K562 (cell line): ENCODE measurements around the gene CSF1R. TPM values are rescaled to one million over a fixed set of nuclear protein-coding genes. Genes with fewer than 3 reads are reported as not detected.

Source experiments
- ATAC-seq: fragments of 200-7000 bp; cut with Tn5 transposase; 3 replicates; pipeline ENCODE4 v1.9.1; 2020; ENCODE audit warnings: moderate library complexity
- BruUV-seq: library from RNA; stranded (reverse); fragments of 400-500 nt; replicated peaks from 2 replicates; lab custom pipeline; 2021; lab: Mats Ljungman, UMichigan
- CTCF ChIA-PET: fragments of 300-600 bp; formaldehyde crosslinking; extraction: SDS; loops from one replicate; lab custom pipeline; 2021; ENCODE audit warnings: low intra/inter-chr PET ratio; lab: Yijun Ruan, JAX
- POLR2A ChIA-PET: fragments of 300-600, 350-650 bp; sonication (Branson Sonifier 250); formaldehyde crosslinking; extraction: SDS; loops from one replicate; lab custom pipeline; 2021; ENCODE audit warnings: antibody characterized with exemption, inconsistent platforms; lab: Yijun Ruan, JAX
- DNase-seq, 4 experiments: peaks; one replicate each; pipeline versions ENCODE4 v3.0.0 to v3.0.0-alpha.2; 2011 to 2018; ENCODE audit warnings: low spot score in 3 of 4, mixed read lengths in 3 of 4; ENCODE audit errors: extremely low read depth in 1 of 4
- FAIRE-seq: peaks from 2 replicates; lab custom pipeline; 2011; peaks lifted over from hg19 to GRCh38; lab: Jason Lieb, UNC
- H2AFZ ChIP-seq: 2 replicates; pipeline ENCODE4 v1.6.0; 2011; ENCODE audit warnings: low read depth, low read length, control low read depth, inconsistent platforms
- H3K27ac ChIP-seq: fragments of 200-600 bp; 3 replicates; pipeline ENCODE4 v1.8.0; 2011; ENCODE audit warnings: low read depth, mild to moderate bottlenecking, control low read depth, inconsistent platforms, low read length, moderate library complexity, mixed read lengths; ENCODE audit errors: extremely low read depth
- H3K27me3 ChIP-seq, 2 experiments: fragments of 300-600 bp in 1 of 2; 2 replicates in 1 of 2; 3 replicates in 1 of 2; pipeline versions ENCODE4 v1.6.0 to v1.8.0; 2011; ENCODE audit warnings: inconsistent platforms in 2 of 2, low read length in 2 of 2, mild to moderate bottlenecking in 1 of 2, mixed read lengths in 1 of 2, moderate library complexity in 1 of 2; ENCODE audit not compliant: control insufficient read depth in 2 of 2, insufficient read depth in 2 of 2
- H3K36me3 ChIP-seq: fragments of 300-600 bp; 3 replicates; pipeline ENCODE4 v1.8.0; 2011; ENCODE audit warnings: mild to moderate bottlenecking, low read length, inconsistent platforms; ENCODE audit not compliant: control insufficient read depth, insufficient read depth
- H3K4me1 ChIP-seq, 2 experiments: fragments of 200-600 bp in 1 of 2; replicated peaks in 1 of 2; 2 replicates in 1 of 2; 3 replicates in 1 of 2; pipeline versions ENCODE4 v1.5.1 to v1.8.0; 2011; ENCODE audit warnings: inconsistent platforms in 2 of 2, low read length in 2 of 2, mild to moderate bottlenecking in 1 of 2, mixed read lengths in 1 of 2, moderate library complexity in 1 of 2; ENCODE audit not compliant: control insufficient read depth in 2 of 2, insufficient read depth in 2 of 2
- H3K4me2 ChIP-seq: 2 replicates; pipeline ENCODE4 v1.6.1; 2011; ENCODE audit warnings: low read length, control low read depth, inconsistent platforms, mixed read lengths; ENCODE audit not compliant: insufficient read depth
- H3K4me3 ChIP-seq: fragments of 200-600 bp; sonication (generic), shearing (Covaris generic); 2 replicates; pipeline ENCODE4 v1.5.1; 2016; ENCODE audit warnings: control low read depth, inconsistent platforms
- H3K79me2 ChIP-seq: fragments of 200-600 bp; 3 replicates; pipeline ENCODE4 v1.8.0; 2011; ENCODE audit warnings: low read length, inconsistent platforms; ENCODE audit not compliant: control insufficient read depth, insufficient read depth
- H3K9ac ChIP-seq, 2 experiments: 2 replicates each; pipeline versions ENCODE4 v1.6.0 to v1.6.1; 2011; ENCODE audit warnings: low read depth in 2 of 2, low read length in 2 of 2, control low read depth in 1 of 2, inconsistent platforms in 1 of 2, mild to moderate bottlenecking in 1 of 2, mixed read lengths in 1 of 2; ENCODE audit not compliant: insufficient read depth in 1 of 2
- H3K9me1 ChIP-seq: one replicate; pipeline ENCODE4 v1.6.0; 2011; ENCODE audit warnings: inconsistent platforms, mild to moderate bottlenecking, low read length, moderate library complexity; ENCODE audit not compliant: control insufficient read depth, insufficient read depth
- H3K9me3 ChIP-seq: replicated peaks from 2 replicates; pipeline ENCODE4 v1.5.1; 2011; ENCODE audit warnings: low read depth, low read length, inconsistent platforms; ENCODE audit not compliant: control insufficient read depth, insufficient read depth
- H4K20me1 ChIP-seq: replicated peaks from 2 replicates; pipeline ENCODE4 v1.6.1; 2011; ENCODE audit warnings: low read length, inconsistent platforms, mixed read lengths; ENCODE audit not compliant: control insufficient read depth, insufficient read depth
- CBX3 ChIP-seq, 2 experiments: IDR thresholded peaks; 1 replicate in 1 of 2; 2 replicates in 1 of 2; pipeline ENCODE4 v1.6.1; 2012; ENCODE audit warnings: inconsistent platforms in 2 of 2, low read length in 2 of 2, borderline replicate concordance in 1 of 2, control low read depth in 1 of 2
- FOSL1 ChIP-seq: fragments of 200-800 bp; sonication (Bioruptor generic); conservative IDR thresholded peaks from 2 replicates; pipeline ENCODE4 v1.6.1; 2016; ENCODE audit warnings: missing genetic modification characterization, missing compliant biosample characterization
- MITF ChIP-seq: IDR thresholded peaks from 2 replicates; pipeline ENCODE4 v1.6.1; 2014; ENCODE audit warnings: antibody characterized with exemption
- POLR2AphosphoS5 ChIP-seq: IDR thresholded peaks from 2 replicates; pipeline ENCODE4 v1.6.1; 2011; ENCODE audit warnings: mild to moderate bottlenecking, low read depth, low read length, moderate library complexity; ENCODE audit not compliant: control insufficient read depth, insufficient read depth
- SPI1 ChIP-seq: IDR thresholded peaks from 2 replicates; pipeline ENCODE4 v1.6.1; 2011; ENCODE audit warnings: low read depth, low read length, control low read depth, borderline replicate concordance
- ZBTB40 ChIP-seq, 2 experiments: fragments of 450-650 bp in 1 of 2; sonication (generic) in 1 of 2; formaldehyde crosslinking in 1 of 2; IDR thresholded peaks; 2 replicates each; pipeline versions ENCODE4 v1.7.1 to v1.9.0; 2016 to 2022; ENCODE audit warnings: inconsistent platforms in 1 of 2, mild to moderate bottlenecking in 1 of 2, missing genetic modification reagents in 1 of 2
- WGBS: fragments of 100-300 bp; shearing (Covaris generic); methylation state at CpG from one replicate; pipeline ENCODE4 v1.1.6; 2016; ENCODE audit warnings: low coverage, mixed read lengths; ENCODE audit not compliant: insufficient coverage; ENCODE audit errors: missing lambda C conversion rate; 5-methylcytosine and 5-hydroxymethylcytosine counted together
- in situ Hi-C: fragments of 300-500 bp; cut with MboI; formaldehyde crosslinking; loops from 4 replicates; pipeline ENCODE4 v1.15.0; 2018; ENCODE audit warnings: inconsistent platforms, mixed read lengths
- intact Hi-C: fragments of 100-400 bp; cut with micrococcal nuclease; formaldehyde crosslinking; loops from 2 replicates; pipeline ENCODE4 v1.14.2; 2022
- polyA plus RNA-seq, 8 experiments: library from polyadenylated mRNA; depleted of rRNA in 4 of 8; stranded (reverse) in 5 of 8; unstranded in 3 of 8; fragments of >200 nt; fragmentation: Nextera tagmentation in 2 of 8; fragmentation: Illumina TruSeq in 1 of 8; extraction: Ambion mirVana in 2 of 8; extraction: Trizol in 1 of 8; gene quantifications; 2 replicates each; pipeline versions ENCODE4 v1.2.1 to v1.2.3, GENCODE V29; 2011 to 2014; ENCODE audit warnings: inconsistent platforms in 1 of 8, missing spikeins in 1 of 8
- total RNA-seq, 7 experiments: library from RNA; depleted of rRNA in 6 of 7; stranded (reverse); fragments of >200 nt in 6 of 7; fragmentation: Illumina TruSeq in 2 of 7; extraction: Trizol in 2 of 7; gene quantifications; 2 replicates each; pipeline versions ENCODE4 v1.2.1 to v1.2.3, GENCODE V29; 2011 to 2021; ENCODE audit warnings: low replicate concordance in 1 of 7

Gene CSF1R
- total and polyA plus RNA-seq, 9 of the 15 experiments (the other 6 are each of a cell fraction or from before 2014, with no cell fraction given) = 0.03 to 0.64 (median 0.20) TPM; not detected in 6

- H3K27me3 ChIP-seq = no peaks in the 10 kb centered on the region
- 0 out of 3 replicates have a peak, but pooled peaks of 1 of the 2 experiments have one; percentile 9 for TF ChIP-seq CBX3 (IDR thresholded peaks at IDR 0.05; ENCODE audit: borderline replicate concordance in 1 of 2, low read length in 2 of 2)
- no peak for TF ChIP-seq POLR2AphosphoS5
- TF ChIP-seq MITF = no peak
- no peak for TF ChIP-seq ZBTB40 (IDR thresholded peaks at IDR 0.05)
- TF ChIP-seq ZBTB40 (CRISPR knock-in tag; IDR thresholded peaks at IDR 0.05) = no peak
- TF ChIP-seq SPI1 = peak; percentile 32; the same call in 1 of the 2 replicates
- TF ChIP-seq FOSL1 (tag) = peak; percentile 42; the same call in 1 of the 2 replicates
- H3K9me3 ChIP-seq = no peaks in the 10 kb centered on the region; the same call in 1 of the 2 replicates
- ChIA-PET CTCF (interaction anchor here (0.6 kb wide), 1 partner anchor 26 kb away, joined by 3 read pairs; no protein-coding TSS in a partner anchor), POLR2A (interaction anchor here (0.7 to 1.8 kb wide), 4 partner anchors 9 to 22 kb away, joined by 3 to 12 read pairs (median 7); no protein-coding TSS in a partner anchor)
- peak; percentile 65 for FAIRE-seq
- ATAC-seq = peak; percentile 77
- intact Hi-C loops = no loop called here
- WGBS = 50% methylated on average over 6 of the region's 6 CpGs
- H3K36me3 ChIP-seq = peaks cover 100% of the 10 kb centered on the region
- peak in 3 of 4 experiments; percentile 24 to 37 (median 32) for DNase-seq
- H4K20me1 ChIP-seq = no peaks in the 10 kb centered on the region
- peaks cover 2 to 9% of the 10 kb centered on the region in 2 experiments; a peak in 2 of 5 replicates for H3K4me1 ChIP-seq
- no TSS peak for BruUV-seq
- no peaks in the 10 kb centered on the region for H3K9me1 ChIP-seq
- H3K4me3 ChIP-seq = no peak overlapping the region
- in situ Hi-C loops = no loop called here
- peak overlapping the region; percentile 41; the same call in 2 of the 3 replicates for H3K27ac ChIP-seq
- H3K9ac ChIP-seq = peak overlapping the region in 1 of 2 experiments; percentile 23; a peak in 1 of 4 replicates
- no peak overlapping the region for H2AFZ ChIP-seq
- H3K4me2 ChIP-seq = peak overlapping the region; percentile 6; the same call in 1 of the 2 replicates
- 0 out of 3 replicates have a peak, but pooled peaks cover 6% of the 10 kb centered on the region for H3K79me2 ChIP-seq
These were observed 68.9 kb downstream of the CSF1R start for GRCh38 chr5:150017226-150018005.
